Glutamatergic neuron (in vitro differentiated cells): ENCODE results near the gene TRH. TPM values are rescaled to one million over a fixed set of nuclear protein-coding genes. Genes with fewer than 3 reads are reported as not detected.

Experiments used
- DNase-seq: peaks from one replicate; pipeline ENCODE4 v3.0.0; 2022
- H3K27ac Mint-ChIP-seq: one replicate; pipeline ENCODE4 v1.8.0; 2020; ENCODE audit warnings: mild to moderate bottlenecking, mixed read lengths, inconsistent platforms; ENCODE audit not compliant: unreplicated experiment
- H3K27me3 Mint-ChIP-seq: one replicate; pipeline ENCODE4 v1.8.0; 2020; ENCODE audit warnings: mild to moderate bottlenecking, moderate library complexity, mixed read lengths, inconsistent platforms; ENCODE audit not compliant: unreplicated experiment
- H3K36me3 Mint-ChIP-seq: one replicate; pipeline ENCODE4 v1.8.0; 2020; ENCODE audit warnings: mild to moderate bottlenecking, mixed read lengths, inconsistent platforms; ENCODE audit not compliant: unreplicated experiment
- H3K4me1 Mint-ChIP-seq: one replicate; pipeline ENCODE4 v1.8.0; 2020; ENCODE audit warnings: mild to moderate bottlenecking, low read depth, mixed read lengths, inconsistent platforms; ENCODE audit not compliant: unreplicated experiment
- H3K4me3 Mint-ChIP-seq: one replicate; pipeline ENCODE4 v1.8.0; 2020; ENCODE audit warnings: mild to moderate bottlenecking, mixed read lengths, inconsistent platforms; ENCODE audit not compliant: unreplicated experiment
- H3K9me3 Mint-ChIP-seq: one replicate; pipeline ENCODE4 v1.8.0; 2020; ENCODE audit warnings: mild to moderate bottlenecking, moderate library complexity, mixed read lengths, inconsistent platforms; ENCODE audit not compliant: unreplicated experiment
- total RNA-seq: library from RNA; stranded (reverse); fragmentation: NEBNext Ultra II Directional; extraction: Animal tissue kit (Norgen Biotek cat#: 25700); gene quantifications from one replicate; pipeline ENCODE4 v1.2.1, GENCODE V29; 2021; ENCODE audit not compliant: unreplicated experiment
- TF ChIP-seq, protein P1 (sequence below): fragments of 200-600 bp; sonication (generic); IDR thresholded peaks from one replicate; pipeline ENCODE4 v1.5.0; 2021; ENCODE audit not compliant: partially characterized antibody, unreplicated experiment

The TRH gene
- total RNA-seq, 1 donor from 2014 or later, result 1.7 TPM

DNA sequence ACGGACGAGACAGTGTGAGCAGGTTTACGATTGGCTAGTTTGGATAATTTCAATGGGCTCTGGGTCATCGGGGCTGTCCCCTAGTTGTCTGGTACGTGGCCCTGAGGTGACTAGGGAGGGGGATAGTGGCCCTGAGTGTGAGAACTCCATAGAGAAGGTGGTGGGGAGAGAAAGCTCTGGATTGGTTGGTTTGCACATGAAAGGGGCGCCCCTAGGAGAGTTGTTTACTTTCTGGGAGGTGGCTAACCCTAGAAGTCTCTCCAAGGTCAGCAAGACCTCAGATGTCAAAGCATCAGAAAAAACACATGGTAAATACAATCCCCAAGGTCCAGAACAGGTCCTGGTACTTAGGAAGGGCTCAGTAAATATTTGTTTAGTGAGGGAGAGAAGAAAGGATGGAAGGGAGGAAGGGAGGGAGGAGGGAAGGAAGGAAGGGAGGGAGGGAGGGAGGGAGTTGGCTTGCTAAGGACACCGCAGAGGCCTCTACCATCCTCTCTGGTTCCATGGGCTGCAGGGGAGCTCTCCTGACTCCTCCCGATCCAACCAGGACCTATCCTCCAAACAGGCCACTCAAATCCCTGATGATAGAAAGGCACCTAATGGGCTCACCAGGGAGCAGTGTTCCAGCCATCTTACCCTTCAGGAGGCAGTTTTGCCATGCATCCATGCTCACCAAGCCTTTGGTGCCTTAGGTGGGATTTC is 3.0 kb upstream of the TRH start:
- no peak overlapping the region for H3K4me3 Mint-ChIP-seq
- H3K4me1 Mint-ChIP-seq, result peaks cover 3% of the 10 kb centered on the region
- no peaks in the 10 kb centered on the region for H3K36me3 Mint-ChIP-seq
- H3K9me3 Mint-ChIP-seq, result peaks cover 2% of the 10 kb centered on the region
- peaks cover 17% of the 10 kb centered on the region for H3K27me3 Mint-ChIP-seq
- TF ChIP-seq, protein P1, sequence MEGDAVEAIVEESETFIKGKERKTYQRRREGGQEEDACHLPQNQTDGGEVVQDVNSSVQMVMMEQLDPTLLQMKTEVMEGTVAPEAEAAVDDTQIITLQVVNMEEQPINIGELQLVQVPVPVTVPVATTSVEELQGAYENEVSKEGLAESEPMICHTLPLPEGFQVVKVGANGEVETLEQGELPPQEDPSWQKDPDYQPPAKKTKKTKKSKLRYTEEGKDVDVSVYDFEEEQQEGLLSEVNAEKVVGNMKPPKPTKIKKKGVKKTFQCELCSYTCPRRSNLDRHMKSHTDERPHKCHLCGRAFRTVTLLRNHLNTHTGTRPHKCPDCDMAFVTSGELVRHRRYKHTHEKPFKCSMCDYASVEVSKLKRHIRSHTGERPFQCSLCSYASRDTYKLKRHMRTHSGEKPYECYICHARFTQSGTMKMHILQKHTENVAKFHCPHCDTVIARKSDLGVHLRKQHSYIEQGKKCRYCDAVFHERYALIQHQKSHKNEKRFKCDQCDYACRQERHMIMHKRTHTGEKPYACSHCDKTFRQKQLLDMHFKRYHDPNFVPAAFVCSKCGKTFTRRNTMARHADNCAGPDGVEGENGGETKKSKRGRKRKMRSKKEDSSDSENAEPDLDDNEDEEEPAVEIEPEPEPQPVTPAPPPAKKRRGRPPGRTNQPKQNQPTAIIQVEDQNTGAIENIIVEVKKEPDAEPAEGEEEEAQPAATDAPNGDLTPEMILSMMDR, result no peak
- H3K27ac Mint-ChIP-seq, result no peak overlapping the region
- DNase-seq, result no peak

DNA sequence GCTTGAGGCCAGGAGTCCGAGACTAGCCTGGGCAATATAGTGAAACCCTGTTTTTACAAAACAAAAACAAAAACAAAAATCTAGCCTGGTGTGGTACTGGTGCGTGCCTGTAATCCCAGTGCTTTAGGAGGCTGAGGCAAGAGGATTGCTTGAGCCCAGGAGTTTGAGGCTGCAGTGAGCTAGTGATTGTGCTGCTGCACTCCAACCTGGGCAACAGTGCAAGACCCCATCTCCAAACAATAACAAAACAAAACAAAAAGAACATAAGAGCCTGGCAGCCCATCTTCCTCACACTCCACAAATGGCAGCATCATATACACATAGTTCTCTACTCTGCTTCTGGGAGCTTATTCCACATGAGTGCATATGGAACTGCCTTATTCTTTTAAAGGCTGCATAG is 2.2 kb upstream of the TRH start:
- Mint-ChIP-seq H3K27ac (no peak overlapping the region), H3K4me1 (no peaks in the 10 kb centered on the region), H3K36me3 (no peaks in the 10 kb centered on the region), H3K27me3 (peaks cover 18% of the 10 kb centered on the region), H3K9me3 (peaks cover 2% of the 10 kb centered on the region), H3K4me3 (no peak overlapping the region)
- DNase-seq, result no peak
- TF ChIP-seq, protein P1, result no peak

DNA sequence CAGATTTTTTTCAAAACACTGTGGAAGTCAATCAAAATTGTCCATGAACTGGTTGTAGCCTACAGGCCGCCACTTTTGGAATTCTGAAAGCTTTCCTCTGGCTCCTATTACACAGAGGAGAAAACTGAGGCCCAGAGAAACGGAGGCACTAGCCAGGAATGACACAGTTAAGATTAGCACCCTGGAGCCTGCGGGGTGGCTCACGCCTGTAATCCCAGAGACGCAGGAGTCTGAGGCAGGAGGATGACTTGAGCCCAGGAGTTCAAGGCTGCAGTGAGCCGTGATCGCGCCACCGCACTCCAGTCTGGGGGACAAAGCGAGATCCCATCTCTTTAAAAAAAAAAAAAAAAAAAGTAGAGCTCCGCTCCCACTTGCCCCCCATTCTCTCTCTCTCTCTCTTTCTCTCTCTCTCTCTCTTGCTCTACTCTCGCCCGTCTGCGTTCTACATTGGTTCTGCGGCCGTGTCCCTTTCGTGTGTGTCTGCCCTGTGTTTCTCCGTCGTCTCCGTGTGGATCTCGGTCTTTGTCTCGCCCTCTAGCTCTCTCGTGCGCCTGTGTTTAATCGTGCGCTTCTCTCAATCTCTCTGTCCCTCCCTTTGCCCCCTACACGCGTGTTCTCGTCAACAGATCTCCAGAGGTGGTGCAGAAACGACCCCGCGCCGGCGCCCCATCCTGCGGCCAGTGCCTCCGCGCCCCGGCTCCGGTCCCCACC is 512 bp upstream of the TRH start:
- TF ChIP-seq, protein P1, result no peak
- DNase-seq, result no peak
- peak overlapping the region; percentile 15 for H3K27ac Mint-ChIP-seq
- no peaks in the 10 kb centered on the region for H3K36me3 Mint-ChIP-seq
- peaks cover 22% of the 10 kb centered on the region for H3K27me3 Mint-ChIP-seq
- H3K9me3 Mint-ChIP-seq, result peaks cover 2% of the 10 kb centered on the region
- peak overlapping the region; percentile 82 for H3K4me3 Mint-ChIP-seq
- H3K4me1 Mint-ChIP-seq, result no peaks in the 10 kb centered on the region

DNA sequence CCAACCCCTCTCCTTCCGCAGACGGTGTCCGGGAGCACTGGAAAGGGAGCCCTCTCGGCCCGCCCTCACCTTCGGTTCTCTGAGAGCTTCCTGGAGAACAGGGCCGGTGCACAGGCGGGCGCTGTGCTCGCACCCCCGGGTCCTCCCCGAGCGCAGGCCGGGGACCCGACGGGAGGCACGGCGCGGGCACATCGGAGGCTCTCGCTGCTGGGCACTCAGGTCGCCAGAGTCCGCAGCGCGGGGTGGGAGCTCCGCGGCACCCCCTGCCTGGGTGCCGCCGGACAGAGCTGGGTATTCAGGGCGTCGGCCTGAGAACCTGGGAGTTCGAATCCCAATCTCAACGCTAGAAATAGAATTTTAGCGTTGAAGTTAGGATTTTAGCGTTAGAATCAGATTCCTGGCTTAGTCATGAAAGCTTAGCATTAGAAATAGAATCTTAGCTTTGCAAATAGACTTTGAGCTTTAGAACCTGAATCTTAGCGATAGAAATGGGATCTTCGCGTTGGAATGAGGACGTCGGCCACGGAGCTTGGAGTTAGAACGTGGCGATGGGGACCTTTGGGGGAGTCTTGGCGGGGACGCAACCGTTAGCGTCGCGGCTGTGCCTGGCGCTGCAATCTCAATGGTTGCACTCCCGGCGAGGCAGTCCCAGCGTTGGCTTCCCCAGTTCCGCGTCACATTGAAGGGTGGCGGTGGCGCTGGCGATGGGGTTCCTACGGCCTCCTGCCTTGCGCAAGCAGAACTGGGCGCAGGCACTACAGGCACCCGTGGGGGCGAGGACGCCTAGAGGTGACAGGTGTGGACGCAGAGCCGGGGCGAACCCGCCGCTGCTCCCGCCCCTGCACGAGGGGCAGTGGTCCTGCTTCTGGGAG is 549 bp downstream of the TRH start:
- Mint-ChIP-seq H3K4me3 (peak overlapping the region; percentile 82), H3K4me1 (no peaks in the 10 kb centered on the region), H3K9me3 (peaks cover 2% of the 10 kb centered on the region), H3K36me3 (peaks cover 1% of the 10 kb centered on the region), H3K27me3 (peaks cover 23% of the 10 kb centered on the region), H3K27ac (no peak overlapping the region)
- TF ChIP-seq, protein P1, result no peak
- peak; percentile 39 for DNase-seq
